Epidermal melanocyte (primary cell): ENCODE data around the gene ZSWIM4.

ENCODE experiments used
- DNase-seq: peaks from one replicate; pipeline ENCODE4 v3.0.0; 2011; ENCODE audit warnings: low spot score; ENCODE audit not compliant: insufficient read length

ZSWIM4 gene

DNA sequence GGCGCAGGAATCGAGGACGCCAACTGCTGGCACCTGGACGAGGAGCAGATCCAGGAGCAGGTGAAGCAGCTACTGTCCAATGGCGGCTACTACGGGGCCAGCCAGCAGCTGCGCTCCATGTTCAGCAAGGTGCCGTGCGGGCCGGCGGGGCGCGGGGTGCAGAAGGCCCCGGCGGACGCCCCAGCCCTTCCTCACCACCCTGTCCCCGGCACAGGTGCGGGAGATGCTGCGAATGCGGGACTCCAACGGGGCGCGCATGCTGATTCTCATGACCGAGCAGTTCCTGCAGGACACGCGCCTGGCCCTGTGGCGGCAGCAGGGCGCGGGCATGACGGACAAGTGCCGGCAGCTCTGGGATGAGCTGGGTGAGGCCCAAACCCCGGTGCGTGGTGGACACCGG lies 13.6 kb downstream of the ZSWIM4 start:
- DNase-seq, result no peak

DNA sequence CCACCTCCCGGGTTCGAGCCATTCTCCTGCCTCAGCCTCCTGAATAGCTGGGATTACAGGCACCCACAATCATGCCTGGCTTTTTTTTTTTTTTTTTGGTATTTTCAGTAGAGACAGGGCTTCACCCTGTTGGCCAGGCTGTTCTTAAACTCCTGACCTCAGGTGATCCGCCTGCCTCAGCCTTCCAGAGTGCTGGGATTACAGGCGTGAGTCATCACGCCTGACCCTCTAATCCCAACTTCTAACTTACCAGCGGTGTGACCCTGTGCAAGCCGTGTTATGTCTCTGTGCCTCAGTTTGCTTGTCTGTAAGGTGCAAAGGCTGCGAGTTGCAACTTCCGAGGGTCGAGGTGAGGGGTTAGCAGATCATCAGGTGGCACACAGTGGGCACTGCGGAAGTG lies 17.3 kb downstream of the ZSWIM4 start:
- DNase-seq, result no peak

DNA sequence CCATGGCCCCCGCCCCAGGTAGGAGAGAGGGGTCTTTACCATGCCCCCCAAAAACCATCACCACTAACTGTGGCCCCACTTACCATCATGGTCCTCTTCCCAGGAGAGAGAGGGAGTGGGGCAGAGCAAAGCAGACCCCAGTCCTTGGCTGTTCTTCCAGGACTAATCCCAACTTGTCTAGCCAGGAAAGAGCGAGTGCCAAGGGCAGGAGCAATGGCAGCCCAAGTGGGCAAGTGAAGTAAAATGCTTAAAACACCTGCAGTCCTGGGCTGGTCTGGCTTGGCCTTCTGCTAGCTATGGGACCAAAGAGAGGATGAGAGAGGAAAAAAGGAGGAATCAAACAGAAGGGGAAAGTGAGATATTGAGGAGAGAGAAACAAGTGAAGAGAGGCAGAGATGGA lies 17.9 kb downstream of the ZSWIM4 start:
- DNase-seq, result no peak

DNA sequence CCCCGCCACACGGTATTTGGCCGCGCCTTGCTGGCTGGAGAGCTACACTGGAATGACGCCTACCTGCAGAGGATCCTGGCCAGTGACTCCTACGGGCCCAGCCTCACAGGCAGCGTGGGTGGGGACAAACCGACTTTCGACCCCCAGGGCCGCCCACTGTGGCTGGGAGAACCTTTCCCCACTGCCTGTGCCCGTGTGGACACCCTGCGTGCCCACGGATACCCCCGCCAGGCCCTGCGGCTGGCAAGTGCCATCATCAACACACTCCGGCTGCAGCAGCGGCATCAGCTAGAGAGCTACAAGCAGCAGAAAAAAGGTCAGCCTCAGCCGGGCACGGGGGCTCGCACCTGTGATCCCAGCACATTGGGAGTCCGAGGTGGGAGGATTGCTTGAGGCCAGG lies 19.3 kb downstream of the ZSWIM4 start:
- no peak for DNase-seq

DNA sequence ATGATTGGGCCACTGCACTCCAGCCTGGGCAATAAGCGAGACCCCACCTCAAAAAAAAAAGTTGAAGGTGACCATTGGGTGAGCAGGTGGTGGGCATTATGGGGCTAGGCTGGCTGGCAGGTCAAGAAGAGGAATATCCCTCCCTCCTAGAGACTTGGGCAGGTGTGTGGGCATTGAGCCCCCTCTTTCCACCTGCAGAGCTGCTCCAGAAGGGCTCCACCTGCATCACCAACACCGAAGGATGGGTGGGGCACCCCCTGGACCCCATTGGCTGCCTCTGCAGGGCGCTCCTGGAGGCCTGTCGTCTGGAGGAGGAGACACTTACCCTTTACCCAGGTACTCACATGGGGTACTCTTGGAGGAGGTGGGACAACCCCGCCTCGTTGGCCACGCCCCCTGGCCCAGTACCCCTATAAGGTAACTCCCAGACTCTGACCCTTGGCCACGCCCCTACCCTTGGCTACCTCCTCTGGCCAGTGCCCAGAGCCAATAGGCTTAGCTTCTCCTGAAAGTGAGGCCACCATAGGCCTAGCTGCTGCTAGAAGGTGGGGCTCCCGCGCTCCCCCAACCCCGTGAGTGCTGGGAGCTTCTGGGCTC lies 21.9 kb downstream of the ZSWIM4 start:
- DNase-seq, result no peak

DNA sequence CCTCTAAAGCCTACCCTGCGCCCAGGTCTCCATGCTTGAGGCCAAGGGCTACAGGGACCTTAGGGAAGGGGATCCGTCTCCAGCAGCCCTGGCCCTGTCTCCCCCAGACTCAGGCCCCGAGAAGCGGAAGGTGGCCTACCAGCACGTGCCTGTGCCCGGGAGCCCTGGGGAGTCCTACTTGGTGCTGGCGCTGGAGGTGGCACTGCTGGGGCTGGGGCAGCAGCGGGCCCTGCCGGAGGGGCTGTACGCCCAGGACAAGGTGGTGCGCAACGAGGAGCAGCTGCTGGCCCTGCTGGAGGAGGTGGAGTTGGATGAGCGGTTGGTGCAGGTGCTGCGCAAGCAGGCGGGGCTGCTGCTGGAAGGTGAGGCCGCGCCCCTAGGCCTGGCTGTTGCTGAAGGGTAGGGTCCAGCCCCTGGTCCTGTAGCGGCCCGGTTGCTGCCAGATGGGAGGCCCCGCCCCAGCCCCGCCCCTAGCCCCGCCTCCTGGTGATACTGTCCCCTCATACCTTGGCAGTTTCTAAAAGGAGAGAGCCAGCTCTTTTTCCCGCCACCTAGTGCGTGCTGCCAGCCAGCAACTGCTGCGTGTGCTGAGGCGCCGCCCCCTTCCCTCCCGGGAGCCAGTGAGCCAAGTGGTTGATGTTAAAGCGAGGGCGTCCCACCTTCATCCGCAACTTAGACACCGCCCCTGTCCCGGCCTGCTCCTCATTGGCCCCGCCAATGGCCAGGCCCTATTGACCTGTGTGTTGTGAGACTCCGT lies 22.6 kb downstream of the ZSWIM4 start:
- no peak for DNase-seq

DNA sequence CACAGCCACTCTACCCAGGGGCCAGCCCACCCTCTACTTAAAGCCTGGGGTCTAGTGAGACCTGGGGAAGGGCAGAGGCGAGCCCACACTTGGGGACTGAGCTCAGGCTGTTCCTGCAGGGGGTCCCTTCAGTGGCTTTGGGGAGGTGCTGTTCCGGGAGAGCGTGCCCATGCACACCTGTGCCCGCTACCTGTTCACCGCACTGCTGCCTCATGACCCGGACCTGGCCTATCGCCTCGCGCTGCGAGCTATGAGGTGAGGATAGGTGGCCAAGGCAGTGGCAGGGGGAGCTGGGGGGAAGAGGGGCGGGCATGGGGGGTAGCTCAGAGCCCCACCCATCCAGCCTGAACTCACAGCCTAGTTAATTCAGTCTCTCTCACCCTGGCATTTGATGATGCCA lies 24.0 kb downstream of the ZSWIM4 start:
- DNase-seq, result no peak

DNA sequence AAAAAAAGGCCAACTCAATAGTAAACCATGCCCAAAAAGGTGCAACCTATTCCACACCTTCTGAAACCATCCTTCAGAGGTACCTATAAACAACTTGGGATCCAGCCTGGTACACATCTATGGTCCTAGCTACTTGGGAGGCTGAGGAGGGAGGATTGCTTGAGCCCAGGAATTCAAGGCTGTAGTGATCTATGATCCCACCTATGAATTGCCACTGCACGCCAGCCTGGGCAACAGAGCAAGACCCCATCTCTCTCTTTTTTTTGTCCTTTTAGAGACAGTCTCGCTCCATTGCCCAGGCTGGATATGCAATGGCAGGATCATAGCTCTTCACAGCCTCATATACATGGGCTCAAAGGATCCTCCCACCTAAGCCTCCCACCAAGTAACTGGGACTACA lies 26.0 kb downstream of the ZSWIM4 start:
- no peak for DNase-seq

DNA sequence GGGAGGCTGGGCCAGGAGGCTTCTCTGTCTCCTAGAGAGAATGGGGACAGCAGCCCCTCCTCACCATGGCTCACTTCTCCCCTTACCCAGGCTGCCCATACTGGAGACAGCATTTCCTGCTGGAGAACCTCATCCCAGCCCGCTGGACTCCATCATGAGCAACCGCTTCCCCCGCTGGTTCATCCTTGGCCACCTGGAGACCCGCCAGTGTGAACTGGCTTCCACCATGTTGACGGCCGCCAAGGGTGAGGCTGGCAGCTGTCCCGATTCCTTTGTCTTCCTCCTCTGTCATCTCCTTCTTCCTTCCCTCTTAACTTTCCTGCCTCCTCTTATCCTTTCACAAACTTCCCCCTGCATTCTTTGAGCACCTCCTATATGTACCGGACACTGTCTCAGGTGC lies 28.0 kb downstream of the ZSWIM4 start:
- DNase-seq, result no peak

DNA sequence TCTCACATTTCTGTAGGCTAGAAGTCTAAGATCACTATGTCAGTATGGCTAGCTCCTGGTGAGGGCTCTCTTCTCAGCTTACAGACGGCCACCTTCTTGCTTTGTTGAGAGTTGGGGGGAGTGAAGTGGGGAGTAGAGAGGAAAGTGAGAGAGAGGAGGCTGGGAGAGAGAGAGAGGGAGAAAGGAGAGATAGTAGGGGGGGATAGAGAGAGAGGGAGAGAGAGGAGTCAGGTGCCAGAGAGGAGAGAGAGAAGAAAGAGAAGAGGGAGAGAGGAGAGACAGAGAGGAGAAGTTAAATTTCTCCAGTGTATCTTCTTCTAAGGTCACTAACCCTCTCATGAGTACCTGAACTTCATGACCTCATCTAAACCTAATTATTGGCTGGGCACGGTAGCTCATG lies 28.7 kb downstream of the ZSWIM4 start:
- DNase-seq, result no peak

DNA sequence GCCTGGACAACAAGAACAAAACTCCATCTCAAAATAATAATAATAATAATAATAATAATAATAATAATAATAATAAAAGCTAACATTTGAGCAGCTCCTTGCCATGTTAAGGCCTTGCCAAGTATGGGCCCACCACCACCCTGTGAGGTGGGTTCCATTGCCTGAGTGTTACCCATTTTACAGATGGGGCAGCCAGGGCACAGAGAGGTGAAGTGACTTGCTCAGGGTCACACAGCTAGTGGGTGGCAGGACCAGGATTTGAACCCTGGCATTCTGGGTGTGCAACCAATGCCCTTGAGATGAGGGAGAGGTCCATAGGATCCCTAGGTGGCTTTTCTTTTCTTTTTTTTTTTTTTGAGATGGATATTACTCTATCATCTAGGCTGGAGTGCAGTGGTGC lies 29.5 kb downstream of the ZSWIM4 start:
- DNase-seq, result no peak

DNA sequence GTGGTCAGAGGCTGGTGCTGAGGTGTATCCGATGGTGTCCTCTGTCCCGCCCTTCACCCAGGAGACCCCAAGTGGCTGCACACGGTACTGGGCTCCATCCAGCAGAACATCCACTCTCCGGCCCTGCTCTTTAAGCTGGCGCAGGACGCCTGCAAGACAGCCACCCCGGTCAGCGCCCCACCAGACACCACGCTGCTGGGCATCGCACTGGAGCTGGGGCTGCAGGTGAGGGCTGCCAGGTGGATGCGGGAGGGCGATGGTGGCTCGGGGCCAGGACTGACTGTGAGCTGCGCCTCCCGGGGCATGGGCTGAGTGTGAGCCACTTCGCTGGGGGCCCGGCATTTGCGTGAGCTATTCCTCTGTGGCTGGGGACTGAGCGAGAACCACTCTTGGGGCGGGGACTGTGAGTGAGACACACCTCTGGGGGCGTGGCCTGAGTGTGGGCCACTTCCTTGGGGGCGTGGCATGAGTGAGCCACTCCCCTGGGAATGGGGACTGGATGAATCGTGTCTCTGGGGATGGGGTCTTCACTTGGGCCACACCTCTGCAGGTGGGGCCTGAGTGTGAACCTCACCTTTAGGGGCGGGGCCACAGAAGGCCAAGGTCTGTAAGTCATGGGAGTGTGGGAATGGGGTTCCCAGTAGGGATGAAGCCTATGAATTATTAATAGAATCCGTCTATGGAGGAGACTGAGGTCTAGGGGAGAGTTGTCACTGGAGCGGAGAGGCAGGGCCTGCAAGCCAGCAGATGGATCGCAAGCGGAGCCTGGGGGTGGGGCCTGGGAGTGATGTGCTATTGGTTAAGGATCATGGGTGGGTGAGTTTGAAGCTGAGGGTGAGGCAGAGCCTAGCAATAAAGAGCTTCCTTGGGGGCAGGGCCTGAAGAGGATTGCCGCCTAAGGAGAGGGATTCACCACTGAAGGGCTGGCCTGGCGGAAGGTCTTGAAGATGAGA lies 30.5 kb downstream of the ZSWIM4 start:
- DNase-seq, result no peak

DNA sequence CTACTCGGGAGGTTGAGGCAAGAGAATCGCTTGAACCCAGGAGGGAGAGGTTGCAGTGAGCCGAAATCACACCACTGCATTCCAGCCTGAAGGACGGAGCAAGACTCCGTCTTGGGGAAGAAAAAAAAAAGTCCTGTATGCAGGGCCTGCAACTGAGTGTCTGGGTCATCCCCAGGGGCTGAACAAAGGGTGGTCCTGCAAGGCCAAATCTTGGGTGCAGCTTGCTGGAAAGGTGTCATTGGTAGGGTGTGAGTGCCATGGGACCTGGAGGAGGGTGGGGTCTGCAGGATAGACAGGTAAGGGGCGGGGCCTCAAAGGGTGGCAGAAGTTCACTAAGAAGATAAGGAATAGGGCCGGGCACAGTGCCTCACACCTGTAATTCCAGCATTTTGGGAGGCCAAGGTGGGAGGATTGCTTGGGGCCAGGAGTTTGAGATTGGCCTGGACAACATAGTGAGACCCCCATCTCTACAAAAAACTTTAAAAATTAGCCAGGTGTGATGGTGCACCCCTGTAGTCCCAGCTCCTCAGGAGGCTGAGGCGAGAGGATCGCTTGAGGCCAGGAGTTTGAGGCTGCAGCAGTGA lies 31.5 kb downstream of the ZSWIM4 start:
- DNase-seq, result no peak

DNA sequence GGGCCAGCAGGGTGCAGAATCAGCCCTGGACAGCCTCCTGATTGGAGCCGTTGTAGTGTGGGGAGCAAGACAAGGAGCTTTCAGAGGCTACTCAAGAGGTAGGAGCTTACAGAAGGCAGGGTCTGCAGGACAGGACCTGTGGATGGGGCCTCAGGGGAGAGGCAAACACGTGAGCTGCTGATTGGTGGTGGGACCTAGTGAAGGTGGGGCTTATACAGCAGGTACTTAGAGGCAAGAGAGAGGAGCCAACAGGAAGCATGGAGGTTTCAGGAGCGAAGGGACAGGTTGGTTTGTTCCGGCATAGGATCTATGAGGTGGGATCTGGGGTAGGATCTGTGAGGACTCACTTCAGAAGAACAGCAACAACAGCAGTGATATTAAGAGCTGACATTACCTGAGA lies 32.4 kb downstream of the ZSWIM4 start:
- DNase-seq, result no peak

DNA sequence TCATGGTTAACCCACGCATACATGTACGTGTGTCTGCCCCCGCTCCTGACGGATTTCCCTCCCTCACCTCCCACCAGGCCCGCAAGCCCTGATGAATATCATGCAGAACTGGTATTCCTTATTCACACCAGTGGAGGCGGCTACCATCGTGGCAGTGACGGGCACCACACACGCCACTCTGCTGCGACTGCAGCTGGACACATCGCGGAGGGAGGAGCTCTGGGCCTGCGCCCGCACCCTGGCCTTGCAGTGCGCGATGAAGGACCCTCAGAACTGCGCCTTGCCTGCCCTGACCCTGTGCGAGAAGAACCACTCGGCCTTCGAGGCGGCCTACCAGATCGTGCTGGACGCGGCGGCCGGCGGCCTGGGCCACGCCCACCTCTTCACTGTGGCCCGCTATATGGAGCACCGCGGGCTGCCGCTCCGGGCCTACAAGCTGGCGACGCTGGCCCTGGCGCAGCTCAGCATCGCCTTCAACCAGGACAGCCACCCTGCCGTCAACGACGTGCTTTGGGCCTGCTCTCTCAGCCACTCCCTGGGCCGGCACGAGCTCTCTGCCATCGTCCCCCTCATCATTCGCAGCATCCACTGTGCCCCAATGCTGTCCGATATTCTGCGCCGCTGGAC lies 35.0 kb downstream of the ZSWIM4 start:
- DNase-seq, result no peak

DNA sequence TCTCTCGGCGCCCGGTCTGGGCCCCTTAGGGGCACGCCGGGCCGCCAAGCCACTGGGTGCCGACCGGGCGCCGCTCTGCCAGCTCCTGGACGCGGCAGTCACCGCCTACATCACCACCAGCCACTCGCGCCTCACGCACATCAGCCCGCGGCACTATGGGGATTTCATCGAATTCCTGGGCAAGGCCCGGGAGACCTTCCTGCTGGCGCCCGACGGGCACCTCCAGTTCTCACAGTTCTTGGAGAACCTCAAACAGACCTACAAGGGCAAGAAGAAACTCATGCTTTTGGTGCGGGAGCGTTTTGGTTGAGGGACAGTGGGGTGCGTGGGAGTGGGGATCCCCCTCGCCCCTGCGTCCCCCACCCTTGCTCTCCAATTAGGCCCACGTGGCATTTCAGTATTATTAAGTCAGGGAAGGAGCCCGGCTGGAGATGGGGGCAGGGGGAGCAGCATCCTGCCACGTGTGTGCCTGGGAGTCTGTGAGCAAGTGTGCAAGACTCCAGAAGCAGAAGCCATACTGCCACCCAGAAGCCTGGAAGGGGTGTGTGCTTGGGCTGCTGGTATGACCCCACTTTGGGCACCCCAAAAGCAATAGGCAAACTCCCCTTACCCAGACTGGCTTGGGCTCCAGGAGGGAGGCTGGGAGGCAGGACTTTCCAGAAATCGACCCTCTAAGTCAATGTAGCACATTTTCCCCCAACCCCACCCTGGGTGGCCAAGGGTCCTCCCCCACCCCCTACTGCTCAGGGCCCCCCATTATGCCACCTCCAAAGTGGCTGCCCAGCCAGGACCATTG lies 35.7 kb downstream of the ZSWIM4 start:
- DNase-seq, result no peak

DNA sequence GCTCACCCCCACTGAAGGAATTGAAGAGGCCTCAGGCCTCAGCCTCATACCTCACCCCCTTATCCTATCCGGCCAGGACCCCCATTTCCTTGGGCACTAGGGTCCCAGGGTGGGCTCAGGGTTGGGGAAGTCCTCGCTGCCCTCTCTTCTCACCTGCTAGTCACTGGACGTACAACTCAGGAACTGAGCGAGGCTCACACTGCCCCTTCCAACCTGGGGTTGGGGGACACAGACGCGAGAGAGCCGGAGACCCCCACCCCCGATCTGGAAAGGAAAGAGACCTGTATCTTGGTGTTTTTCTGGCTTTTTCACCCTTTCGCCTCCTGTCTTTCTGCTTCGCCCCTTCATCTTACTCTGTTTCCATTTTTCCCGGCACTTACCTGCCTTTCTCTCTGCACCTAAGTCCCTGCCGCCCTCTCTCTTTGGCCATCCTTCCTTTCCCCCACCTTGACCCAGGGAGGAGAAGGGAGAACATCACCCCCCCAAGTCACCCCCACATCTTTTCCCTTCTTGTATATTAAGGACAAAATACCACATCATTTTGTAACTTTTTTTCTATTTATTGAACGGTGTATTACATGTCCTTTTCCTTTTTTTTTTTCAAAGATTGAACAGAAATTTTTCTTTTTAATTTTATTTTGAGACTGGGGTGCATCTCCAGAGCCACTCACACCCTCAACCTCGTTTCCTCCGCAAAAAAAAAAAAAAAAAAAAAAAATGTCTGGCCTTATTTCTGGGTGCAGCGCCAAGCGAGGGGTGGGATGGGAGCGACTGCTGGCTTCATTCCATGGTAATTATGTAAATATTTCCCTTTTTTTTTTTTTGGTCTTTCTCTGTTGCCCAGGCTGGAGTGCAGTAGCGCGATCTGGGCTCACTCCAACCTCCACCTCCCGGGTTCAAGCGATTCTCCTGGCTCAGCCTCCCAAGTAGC lies 36.6 kb downstream of the ZSWIM4 start:
- DNase-seq, result no peak

DNA sequence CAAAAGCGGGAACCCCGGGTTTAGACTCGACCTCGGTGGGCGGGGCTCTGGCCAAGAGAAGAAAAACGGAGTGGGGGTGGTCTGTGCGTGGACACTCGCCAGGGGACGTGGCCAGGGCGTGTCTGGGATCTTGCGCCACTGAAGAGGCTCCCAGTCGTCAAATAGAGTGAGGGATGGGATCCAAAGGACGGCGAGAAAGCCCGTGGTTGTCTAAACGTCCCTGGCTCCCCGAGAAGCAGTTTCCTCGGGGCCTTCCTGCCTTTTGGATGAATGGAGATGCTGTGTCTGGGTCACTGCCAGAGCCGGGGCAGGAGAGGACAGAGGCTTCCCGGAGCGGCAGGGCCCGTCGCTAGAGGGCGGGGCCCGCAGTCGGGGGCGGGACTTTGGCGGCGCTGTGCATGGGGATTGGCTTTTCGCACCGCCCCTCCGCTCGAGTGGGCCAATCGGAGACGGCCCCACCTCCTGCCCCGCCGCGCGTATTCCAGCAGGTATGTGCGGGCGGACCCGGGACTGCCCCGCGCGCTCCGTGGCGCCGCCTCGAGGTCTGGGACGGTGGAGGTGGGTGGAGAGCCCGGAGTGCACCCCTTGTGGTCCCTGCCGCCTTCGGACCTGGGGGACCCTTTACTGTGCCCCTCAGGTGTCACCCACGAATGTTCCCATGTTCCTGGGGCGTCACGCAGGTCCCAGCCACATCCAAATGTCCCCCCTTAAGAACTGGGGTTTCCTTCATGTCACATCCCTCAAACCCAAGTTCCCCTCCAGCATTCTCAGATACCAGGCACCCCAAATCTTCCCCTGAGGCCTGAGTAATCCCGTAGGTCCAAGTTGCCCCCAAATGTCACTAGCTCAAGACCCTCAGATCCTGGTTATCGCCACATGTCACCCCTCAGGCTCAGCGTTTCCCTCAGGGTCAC lies 38.3 kb downstream of the ZSWIM4 start:
- peak; percentile 98 for DNase-seq
